Ascending aorta (tissue), 2 donors: ENCODE measurements around the gene STK32C. TPM values are rescaled to one million over a fixed set of nuclear protein-coding genes. Genes with fewer than 3 reads are reported as not detected.

Source experiments
- DNase-seq, 2 donors: peaks; one replicate each; pipeline ENCODE4 v3.0.0-alpha.2; 2019; ENCODE audit warnings: low spot score in 2 of 2
- H3K27ac ChIP-seq, 2 donors: fragments of 200-600 bp; sonication (generic); one replicate each; pipeline ENCODE4 v1.5.1; 2016 to 2017; ENCODE audit warnings: mild to moderate bottlenecking in 1 of 2
- H3K27me3 ChIP-seq: fragments of 200-600 bp; sonication (generic); one replicate; pipeline ENCODE4 v1.5.1; 2017
- H3K36me3 ChIP-seq, 2 donors: fragments of 200-600 bp; sonication (generic); one replicate each; pipeline ENCODE4 v1.5.1; 2016
- H3K4me1 ChIP-seq, 2 donors: fragments of 200-600 bp; sonication (generic); one replicate each; pipeline ENCODE4 v1.5.1; 2016 to 2017; ENCODE audit warnings: mild to moderate bottlenecking in 1 of 2
- H3K4me3 ChIP-seq, 2 donors: fragments of 200-600 bp; sonication (generic); one replicate each; pipeline ENCODE4 v1.5.1; 2016 to 2017; ENCODE audit warnings: mild to moderate bottlenecking in 1 of 2
- H3K9me3 ChIP-seq, 2 donors: fragments of 200-600 bp; sonication (generic); one replicate each; pipeline ENCODE4 v1.5.1; 2016
- intact Hi-C: fragments of 100-400 bp; cut with DNase I; formaldehyde crosslinking; loops from one replicate; pipeline ENCODE4 v1.15.1; 2023
- total RNA-seq: library from RNA; depleted of rRNA; stranded (reverse); fragments of >200 nt; gene quantifications from one replicate; pipeline ENCODE4 v1.1.0, GENCODE V29; 2016
- TF ChIP-seq, protein P1 (sequence below), 3 experiments: fragments of 200-600 bp in 2 of 3; fragments of 450-650 bp in 1 of 3; sonication (generic) in 2 of 3; IDR thresholded peaks; one replicate each; pipeline ENCODE4 v1.5.1; 2016 to 2019; ENCODE audit warnings: antibody characterized with exemption in 3 of 3, mild to moderate bottlenecking in 1 of 3, moderate library complexity in 1 of 3

The STK32C gene
- total RNA-seq, 1 donor from 2014 or later, result 16.2 TPM

DNA sequence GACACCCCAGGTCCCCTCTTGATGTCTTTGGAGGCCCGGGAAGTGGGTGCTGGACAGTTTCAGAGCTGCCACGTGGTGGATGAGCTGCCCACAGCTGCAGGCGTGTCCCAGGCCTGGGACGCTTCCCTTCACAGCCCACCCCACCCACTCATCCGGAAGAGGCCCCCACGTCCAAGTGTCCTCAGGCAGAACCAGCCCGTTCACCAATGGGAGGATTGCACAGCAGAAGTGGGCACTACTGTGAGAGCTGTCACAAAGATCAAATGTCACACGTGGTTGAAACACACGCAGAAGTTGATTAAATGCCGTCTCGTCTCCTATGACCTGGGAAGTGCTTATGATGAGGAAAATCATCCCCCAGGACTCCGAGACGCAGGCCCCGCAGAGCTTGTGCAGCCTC, 52.9 kb downstream of the STK32C start:
- intact Hi-C loops, result no loop called here
- TF ChIP-seq, protein P1, sequence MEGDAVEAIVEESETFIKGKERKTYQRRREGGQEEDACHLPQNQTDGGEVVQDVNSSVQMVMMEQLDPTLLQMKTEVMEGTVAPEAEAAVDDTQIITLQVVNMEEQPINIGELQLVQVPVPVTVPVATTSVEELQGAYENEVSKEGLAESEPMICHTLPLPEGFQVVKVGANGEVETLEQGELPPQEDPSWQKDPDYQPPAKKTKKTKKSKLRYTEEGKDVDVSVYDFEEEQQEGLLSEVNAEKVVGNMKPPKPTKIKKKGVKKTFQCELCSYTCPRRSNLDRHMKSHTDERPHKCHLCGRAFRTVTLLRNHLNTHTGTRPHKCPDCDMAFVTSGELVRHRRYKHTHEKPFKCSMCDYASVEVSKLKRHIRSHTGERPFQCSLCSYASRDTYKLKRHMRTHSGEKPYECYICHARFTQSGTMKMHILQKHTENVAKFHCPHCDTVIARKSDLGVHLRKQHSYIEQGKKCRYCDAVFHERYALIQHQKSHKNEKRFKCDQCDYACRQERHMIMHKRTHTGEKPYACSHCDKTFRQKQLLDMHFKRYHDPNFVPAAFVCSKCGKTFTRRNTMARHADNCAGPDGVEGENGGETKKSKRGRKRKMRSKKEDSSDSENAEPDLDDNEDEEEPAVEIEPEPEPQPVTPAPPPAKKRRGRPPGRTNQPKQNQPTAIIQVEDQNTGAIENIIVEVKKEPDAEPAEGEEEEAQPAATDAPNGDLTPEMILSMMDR (IDR thresholded peaks at IDR 0.05), result no peak
- Histone ChIP-seq H3K27ac (no peak overlapping the region), H3K9me3 (no peaks in the 10 kb centered on the region), H3K36me3 (no peaks in the 10 kb centered on the region), H3K4me3 (no peak overlapping the region), H3K27me3 (no peaks in the 10 kb centered on the region), H3K4me1 (no peaks in the 10 kb centered on the region)
- no peak for DNase-seq

DNA sequence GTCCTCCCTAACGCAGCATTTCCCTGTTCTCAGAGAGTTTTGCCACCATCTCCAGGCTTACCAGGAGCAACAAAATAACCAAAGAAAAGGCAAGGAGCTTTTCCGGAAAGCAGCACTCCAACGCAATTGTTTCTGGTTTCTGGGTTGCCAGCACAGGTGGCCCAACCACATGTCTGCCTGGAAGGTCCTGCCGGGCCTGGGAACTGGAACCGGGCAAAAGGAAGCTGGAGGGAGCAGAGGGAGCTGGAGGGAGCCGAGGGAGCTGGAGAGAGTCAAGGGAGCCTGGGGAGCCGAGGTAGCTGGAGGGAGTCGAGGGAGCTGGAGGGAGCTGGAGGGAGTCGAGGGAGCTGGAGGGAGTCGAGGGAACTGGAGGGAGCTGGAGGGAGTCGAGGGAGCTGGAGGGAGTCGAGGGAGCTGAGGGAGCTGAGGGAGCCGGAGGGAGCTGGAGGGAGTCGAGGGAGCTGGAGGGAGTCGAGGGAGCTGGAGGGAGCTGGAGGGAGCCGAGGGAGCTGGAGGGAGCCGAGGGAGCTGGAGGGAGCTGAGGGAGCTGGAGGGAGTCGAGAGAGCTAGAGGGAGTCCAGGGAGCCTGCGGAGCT, 54.6 kb downstream of the STK32C start:
- Histone ChIP-seq H3K27ac (no peak overlapping the region), H3K4me1 (no peaks in the 10 kb centered on the region)
- intact Hi-C loops, result no loop called here

DNA sequence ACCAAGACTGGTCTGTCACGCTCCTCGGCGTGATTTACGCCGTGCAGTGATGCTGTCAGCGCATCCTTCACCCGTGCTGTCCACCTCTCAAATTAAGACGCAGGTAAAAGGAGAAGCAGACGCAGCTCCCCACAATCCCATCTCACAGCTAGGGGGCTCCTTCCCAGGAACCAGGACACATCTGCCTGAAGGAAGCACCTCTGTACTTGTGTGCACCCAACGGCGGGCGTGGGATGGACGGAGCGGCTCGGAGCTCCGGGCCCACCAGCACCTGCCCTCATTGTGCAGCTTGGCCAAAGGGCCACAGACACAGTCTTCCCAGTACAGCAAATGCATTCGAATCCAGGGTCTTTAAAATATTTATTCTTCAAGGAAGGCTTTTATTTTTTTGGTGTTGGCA, 55.3 kb downstream of the STK32C start:
- no peaks in the 10 kb centered on the region for H3K27me3 ChIP-seq
- H3K4me1 ChIP-seq, result no peaks in the 10 kb centered on the region
- intact Hi-C loops, result no loop called here

More for the DNA sequence above, 54.6 kb downstream of the STK32C start:
- DNase-seq, result no peak
- Histone ChIP-seq H3K4me3 (no peak overlapping the region), H3K27me3 (no peaks in the 10 kb centered on the region), H3K9me3 (no peaks in the 10 kb centered on the region), H3K36me3 (no peaks in the 10 kb centered on the region)
- TF ChIP-seq, protein P1 (IDR thresholded peaks at IDR 0.05), result no peak

DNA sequence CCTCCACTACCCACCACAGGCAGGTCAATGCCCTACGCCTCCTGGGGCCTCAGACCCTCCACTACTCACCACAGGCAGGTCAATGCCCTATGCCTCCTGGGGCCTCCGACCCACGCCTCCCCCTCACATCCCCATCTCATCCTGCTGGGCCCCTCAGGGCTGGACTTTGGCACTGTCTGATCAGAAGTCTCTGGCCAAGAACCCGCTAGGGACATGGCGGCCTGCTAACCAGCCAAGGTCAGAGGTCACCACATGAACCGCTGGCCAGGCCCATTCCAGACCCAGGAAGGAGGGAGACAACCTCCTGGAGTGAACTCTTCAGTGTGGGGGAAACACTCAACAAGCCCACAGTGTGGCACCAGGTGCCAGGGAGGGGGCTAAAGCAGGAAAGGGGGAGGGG, 55.8 kb downstream of the STK32C start:
- intact Hi-C loops, result no loop called here
- H3K27ac ChIP-seq, result no peak overlapping the region
- H3K9me3 ChIP-seq, result no peaks in the 10 kb centered on the region
- H3K4me3 ChIP-seq, result no peak overlapping the region
- no peaks in the 10 kb centered on the region for H3K36me3 ChIP-seq
- TF ChIP-seq, protein P1 (IDR thresholded peaks at IDR 0.05), result no peak
- DNase-seq, result no peak
- no peaks in the 10 kb centered on the region for H3K4me1 ChIP-seq
- H3K27me3 ChIP-seq, result no peaks in the 10 kb centered on the region

More for the DNA sequence above, 55.3 kb downstream of the STK32C start:
- TF ChIP-seq, protein P1 (IDR thresholded peaks at IDR 0.05), result no peak
- no peaks in the 10 kb centered on the region for H3K9me3 ChIP-seq
- H3K4me3 ChIP-seq, result no peak overlapping the region
- no peak overlapping the region for H3K27ac ChIP-seq
- DNase-seq, result no peak
- no peaks in the 10 kb centered on the region for H3K36me3 ChIP-seq

DNA sequence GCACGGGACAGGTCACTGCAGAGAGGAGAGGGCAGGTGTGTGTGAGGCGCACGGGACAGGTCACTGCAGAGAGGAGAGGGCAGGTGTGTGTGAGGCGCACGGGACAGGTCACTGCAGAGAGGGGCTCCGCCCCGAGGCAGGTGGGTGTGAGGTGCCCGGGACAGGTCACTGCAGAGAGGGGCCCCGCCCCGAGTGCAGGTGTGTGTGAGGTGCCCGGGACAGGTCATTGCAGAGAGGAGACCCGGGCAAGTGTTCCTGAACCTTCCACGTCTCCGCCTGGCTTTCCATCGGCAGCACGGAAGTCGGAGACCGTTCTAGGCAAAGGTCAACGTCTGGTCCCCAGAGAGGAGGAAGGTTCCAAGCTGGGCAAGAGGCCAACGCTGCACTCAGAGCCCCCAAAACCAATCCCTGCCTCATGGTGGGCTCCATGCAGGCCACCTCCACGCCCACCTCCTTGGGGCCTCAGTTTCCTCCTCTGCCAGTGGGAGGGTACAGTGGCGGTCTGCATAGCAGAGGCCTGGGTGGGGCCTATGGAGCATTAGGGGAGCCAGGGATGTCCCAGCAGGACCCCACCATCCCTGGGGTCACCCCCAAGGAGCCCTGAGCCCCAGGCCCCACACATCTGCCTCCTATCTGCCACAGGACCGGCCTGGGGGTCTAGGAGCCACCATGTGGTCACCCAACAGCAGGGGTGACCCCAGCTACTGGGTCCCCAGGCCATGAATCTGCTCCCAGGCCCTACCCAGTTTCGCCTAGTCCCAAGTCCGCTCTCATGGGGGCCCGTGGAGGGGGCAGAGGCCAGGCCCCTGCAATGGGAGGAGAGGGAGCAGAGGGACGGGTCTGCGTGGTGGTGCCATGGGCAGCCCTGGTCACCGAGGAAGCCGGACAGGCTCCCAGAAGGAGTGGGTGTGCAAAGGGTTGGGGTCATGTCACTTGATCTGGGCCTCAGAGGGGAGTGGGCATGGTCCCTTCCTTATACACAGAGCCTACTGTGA, 57.0 kb downstream of the STK32C start:
- TF ChIP-seq, protein P1 (IDR thresholded peaks at IDR 0.05), result no peak
- H3K36me3 ChIP-seq, result no peaks in the 10 kb centered on the region
- no peak overlapping the region for H3K4me3 ChIP-seq
- H3K9me3 ChIP-seq, result no peaks in the 10 kb centered on the region
- intact Hi-C loops, result no loop called here
- no peak for DNase-seq
- H3K4me1 ChIP-seq, result no peaks in the 10 kb centered on the region
- H3K27ac ChIP-seq, result no peak overlapping the region
- H3K27me3 ChIP-seq, result no peaks in the 10 kb centered on the region
